ENCODE results near the gene STUB1.

Gene STUB1

DNA sequence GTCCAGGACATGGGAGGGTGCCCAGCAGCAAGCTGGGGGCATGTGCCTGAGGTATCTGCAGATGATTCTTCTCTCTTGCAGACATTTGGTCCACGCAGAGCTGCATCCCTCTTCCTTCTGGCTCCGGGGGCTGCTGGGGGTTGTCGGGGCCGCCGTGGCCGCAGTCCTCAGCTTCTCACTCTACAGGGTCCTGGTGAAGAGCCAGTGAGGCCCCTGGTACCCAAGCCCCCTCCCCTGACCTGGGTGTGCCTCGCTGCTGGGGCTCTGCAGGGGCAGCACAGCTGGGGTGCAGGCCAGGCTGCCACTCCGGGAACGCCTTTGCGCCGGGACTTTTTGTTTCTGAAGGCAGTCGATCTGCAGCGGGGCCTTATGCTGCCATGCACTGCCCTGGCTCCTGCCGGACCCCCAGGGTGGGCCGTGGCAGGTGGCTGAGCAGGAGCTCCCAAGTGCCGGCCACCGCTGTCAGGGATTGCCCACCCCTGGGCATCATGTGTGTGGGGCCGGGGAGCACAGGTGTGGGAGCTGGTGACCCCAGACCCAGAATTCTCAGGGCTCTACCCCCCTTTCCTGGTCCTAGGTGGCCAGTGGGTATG is 6.7 kb upstream of the STUB1 start:
- TF ChIP-seq FOXP2 (optimal IDR thresholded peaks at IDR 0.05; ENCODE audit: control extremely low read depth, extremely low read length, insufficient read depth) (no peak), POLR2AphosphoS5 (IDR thresholded peaks at IDR 0.05; ENCODE audit: borderline replicate concordance, low read depth, low read length) (no peak), EZH2 (IDR thresholded peaks at IDR 0.05) (no peak)
- Histone ChIP-seq H3K9me3 (ENCODE audit: low read depth, low read length) (no peaks in the 10 kb centered on the region), H3K4me3 (no peak overlapping the region), H3K36me3 (ENCODE audit: insufficient read depth, low read length) (peaks cover 49% of the 10 kb centered on the region; the same call in 1 of the 2 replicates), H3K27ac (0 out of 2 replicates have a peak overlapping the region, but pooled peaks have one; percentile 8), H3K9ac (ENCODE audit: insufficient read length) (no peak overlapping the region)
- DNase-seq (ENCODE audit: low read depth, low spot score): no peak

DNA sequence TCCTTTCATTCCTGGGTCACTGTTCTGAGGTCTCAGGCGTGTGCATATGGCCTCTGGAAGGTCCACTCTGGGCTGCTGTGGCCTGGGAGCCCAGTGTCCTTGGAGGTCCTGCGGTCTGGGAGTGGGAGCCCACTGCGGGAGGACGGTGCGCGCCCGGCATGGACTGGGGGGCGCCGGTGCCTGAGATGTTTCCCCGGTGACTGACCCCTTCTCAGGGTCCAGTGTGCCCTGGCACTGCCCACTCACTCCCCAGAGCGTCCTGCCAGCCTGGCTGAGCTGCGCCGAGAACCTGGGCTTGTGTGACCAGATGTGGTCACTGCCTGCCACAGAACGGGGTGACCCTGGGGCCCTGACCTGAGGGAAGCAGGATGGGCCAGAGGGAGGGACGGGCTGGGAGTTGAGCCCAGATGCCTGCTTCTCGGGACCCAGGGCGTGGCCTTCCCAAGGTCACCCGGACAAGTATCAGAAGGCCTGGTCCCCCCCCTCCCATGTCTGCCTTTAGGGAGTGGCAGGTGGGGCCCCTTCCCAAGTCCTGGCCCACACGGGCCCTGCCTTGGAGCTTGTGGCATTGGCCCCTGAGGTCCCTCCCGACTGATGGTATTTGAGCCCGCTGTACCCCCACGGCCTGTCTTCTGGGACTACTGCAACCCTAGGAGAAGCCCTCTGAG is 5.9 kb upstream of the STUB1 start:
- Histone ChIP-seq H3K27ac (0 out of 2 replicates have a peak overlapping the region, but pooled peaks have one; percentile 8), H3K9me3 (ENCODE audit: low read depth, low read length) (no peaks in the 10 kb centered on the region), H3K36me3 (ENCODE audit: insufficient read depth, low read length) (peaks cover 46% of the 10 kb centered on the region; the same call in 1 of the 2 replicates), H3K9ac (ENCODE audit: insufficient read length) (no peak overlapping the region), H3K4me3 (no peak overlapping the region)
- no peak for TF ChIP-seq FOXP2 (optimal IDR thresholded peaks at IDR 0.05; ENCODE audit: control extremely low read depth, extremely low read length, insufficient read depth)
- no peak; the same call in 1 of the 2 replicates for TF ChIP-seq POLR2AphosphoS5 (IDR thresholded peaks at IDR 0.05; ENCODE audit: borderline replicate concordance, low read depth, low read length)
- DNase-seq (ENCODE audit: low read depth, low spot score): no peak

DNA sequence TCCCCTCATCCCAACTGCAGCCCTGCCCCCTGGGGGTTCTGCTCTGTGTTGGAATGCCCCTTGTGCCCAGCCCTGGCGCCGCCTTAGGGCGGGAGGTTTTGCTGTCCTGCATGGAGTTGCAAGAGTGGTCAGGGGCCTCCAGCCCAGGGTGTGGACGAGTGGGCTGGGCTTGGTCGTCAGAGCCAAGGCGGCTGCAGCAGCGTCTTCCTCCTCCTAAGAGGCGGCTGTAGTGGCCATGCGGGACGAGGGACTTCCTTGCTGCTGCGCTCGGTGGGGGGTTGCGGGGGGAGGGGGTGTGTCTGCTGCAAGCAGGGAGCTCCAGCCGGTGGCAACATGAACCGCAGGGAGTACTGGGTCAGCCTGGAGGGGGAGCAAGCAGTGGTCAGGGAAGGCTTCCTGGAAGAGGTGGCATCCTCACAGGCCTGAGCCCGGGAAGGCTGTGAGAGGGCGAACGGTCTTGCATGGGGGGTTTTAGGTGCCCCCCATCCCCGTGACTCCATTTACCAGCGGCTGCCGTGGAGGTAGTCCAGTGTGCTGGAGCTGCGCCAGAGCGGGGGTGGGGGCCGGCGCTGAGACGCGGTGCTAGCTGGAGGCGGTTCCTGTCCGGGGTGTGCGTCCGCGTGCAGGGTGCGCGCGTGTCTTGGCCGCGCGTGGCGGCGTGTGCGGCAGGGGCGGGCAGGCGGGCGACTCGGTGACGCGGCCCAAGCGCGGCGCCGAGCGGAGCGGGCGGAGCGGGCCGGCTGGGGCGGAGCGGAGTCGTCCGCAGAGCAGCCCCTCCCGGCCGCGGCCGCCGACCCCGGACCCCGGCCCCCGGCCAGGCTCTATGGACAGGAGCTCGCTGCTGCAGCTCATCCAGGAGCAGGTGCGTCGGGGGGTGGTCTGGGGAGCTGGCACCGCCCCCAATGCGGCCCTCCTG is 5.0 kb upstream of the STUB1 start, which contains the start of gene RHBDL1:
RHBDL1 (plus strand) TSS at position 704 of the 916 bp plus-strand sequence; CDS start at position 824, 120 bp downstream.
- H3K9me3 ChIP-seq (ENCODE audit: low read depth, low read length): no peaks in the 10 kb centered on the region
- TF ChIP-seq POLR2AphosphoS5 (IDR thresholded peaks at IDR 0.05; ENCODE audit: borderline replicate concordance, low read depth, low read length) (no peak), EZH2 (IDR thresholded peaks at IDR 0.05) (no peak), FOXP2 (optimal IDR thresholded peaks at IDR 0.05; ENCODE audit: control extremely low read depth, extremely low read length, insufficient read depth) (no peak)
- H3K27ac ChIP-seq: no peak within 1 kb of the TSS
- peaks cover 37% of the 10 kb centered on the region; the same call in 1 of the 2 replicates for H3K36me3 ChIP-seq (ENCODE audit: insufficient read depth, low read length)
- H3K4me3 ChIP-seq: peak within 1 kb of the TSS; percentile 45; the same call in 1 of the 2 replicates
- no peak within 1 kb of the TSS for H3K9ac ChIP-seq (ENCODE audit: insufficient read length)
- no peak for DNase-seq (ENCODE audit: low read depth, low spot score)

DNA sequence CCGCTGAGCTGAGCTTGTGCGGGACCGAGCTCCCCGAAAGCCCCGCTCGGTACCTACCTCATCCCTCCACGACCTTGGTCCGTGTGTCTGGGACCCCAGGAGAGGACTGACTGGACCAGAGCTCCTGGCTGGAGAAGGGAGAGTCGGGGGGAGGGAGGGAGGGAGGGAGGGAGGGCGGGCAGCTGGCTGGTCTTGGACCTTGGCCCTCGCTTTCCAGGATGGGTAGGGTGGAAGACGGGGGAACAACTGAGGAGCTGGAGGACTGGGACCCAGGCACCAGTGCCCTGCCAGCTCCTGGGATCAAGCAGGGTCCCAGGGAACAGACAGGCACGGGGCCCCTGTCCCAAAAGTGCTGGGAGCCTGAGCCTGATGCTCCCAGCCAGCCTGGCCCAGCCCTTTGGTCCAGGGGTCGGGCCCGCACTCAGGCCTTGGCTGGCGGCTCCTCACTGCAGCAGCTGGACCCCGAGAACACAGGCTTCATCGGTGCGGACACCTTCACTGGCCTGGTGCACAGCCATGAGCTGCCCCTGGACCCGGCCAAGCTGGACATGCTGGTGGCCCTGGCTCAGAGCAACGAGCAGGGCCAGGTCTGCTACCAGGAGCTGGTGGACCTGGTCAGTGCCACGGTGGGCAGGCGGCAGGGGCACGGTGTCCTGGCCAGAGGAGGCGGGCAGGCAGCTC is 4.2 kb upstream of the STUB1 start:
- TF ChIP-seq POLR2AphosphoS5 (IDR thresholded peaks at IDR 0.05; ENCODE audit: borderline replicate concordance, low read depth, low read length) (no peak), FOXP2 (optimal IDR thresholded peaks at IDR 0.05; ENCODE audit: control extremely low read depth, extremely low read length, insufficient read depth) (no peak), EZH2 (IDR thresholded peaks at IDR 0.05) (no peak)
- no peak overlapping the region for H3K9ac ChIP-seq (ENCODE audit: insufficient read length)
- no peak overlapping the region for H3K4me3 ChIP-seq
- no peak for DNase-seq (ENCODE audit: low read depth, low spot score)
- no peaks in the 10 kb centered on the region for H3K9me3 ChIP-seq (ENCODE audit: low read depth, low read length)
- H3K36me3 ChIP-seq (ENCODE audit: insufficient read depth, low read length): peaks cover 29% of the 10 kb centered on the region; the same call in 1 of the 2 replicates
- H3K27ac ChIP-seq: no peak overlapping the region

DNA sequence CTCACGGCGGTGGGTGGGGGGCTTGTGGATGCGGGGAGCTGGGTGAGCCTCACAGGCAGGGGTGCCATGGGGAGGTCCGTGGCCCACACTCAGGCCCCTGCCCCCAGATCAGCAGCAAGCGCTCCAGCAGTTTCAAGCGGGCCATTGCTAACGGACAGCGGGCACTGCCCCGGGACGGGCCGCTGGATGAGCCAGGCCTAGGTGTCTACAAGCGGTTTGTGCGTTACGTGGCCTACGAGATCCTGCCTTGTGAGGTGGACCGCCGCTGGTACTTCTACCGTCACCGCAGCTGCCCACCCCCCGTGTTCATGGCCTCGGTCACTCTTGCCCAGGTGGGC is 3.7 kb upstream of the STUB1 start:
- Histone ChIP-seq H3K27ac (no peak overlapping the region), H3K4me3 (no peak overlapping the region), H3K36me3 (ENCODE audit: insufficient read depth, low read length) (peaks cover 27% of the 10 kb centered on the region; the same call in 1 of the 2 replicates), H3K9ac (ENCODE audit: insufficient read length) (no peak overlapping the region), H3K9me3 (ENCODE audit: low read depth, low read length) (no peaks in the 10 kb centered on the region)
- no peak for DNase-seq (ENCODE audit: low read depth, low spot score)
- TF ChIP-seq POLR2AphosphoS5 (IDR thresholded peaks at IDR 0.05; ENCODE audit: borderline replicate concordance, low read depth, low read length) (no peak), EZH2 (IDR thresholded peaks at IDR 0.05) (no peak), FOXP2 (optimal IDR thresholded peaks at IDR 0.05; ENCODE audit: control extremely low read depth, extremely low read length, insufficient read depth) (no peak)

DNA sequence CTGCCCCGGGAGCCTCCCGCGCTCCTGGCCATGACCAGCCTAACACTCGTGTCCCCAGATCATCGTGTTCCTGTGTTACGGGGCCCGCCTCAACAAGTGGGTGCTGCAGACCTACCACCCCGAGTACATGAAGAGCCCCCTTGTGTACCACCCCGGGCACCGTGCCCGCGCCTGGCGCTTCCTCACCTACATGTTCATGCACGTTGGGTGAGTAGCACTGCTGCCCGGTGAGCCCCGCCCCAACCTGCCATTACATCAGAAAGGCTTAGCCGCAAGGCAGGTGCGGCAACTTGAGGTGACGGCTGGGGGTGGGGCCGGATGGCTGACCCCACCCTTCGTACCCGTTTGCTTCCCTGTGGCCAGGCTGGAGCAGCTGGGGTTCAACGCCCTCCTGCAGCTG is 3.3 kb upstream of the STUB1 start:
- Histone ChIP-seq H3K36me3 (ENCODE audit: insufficient read depth, low read length) (peaks cover 29% of the 10 kb centered on the region), H3K27ac (no peak overlapping the region), H3K9ac (ENCODE audit: insufficient read length) (no peak overlapping the region), H3K9me3 (ENCODE audit: low read depth, low read length) (no peaks in the 10 kb centered on the region), H3K4me3 (no peak overlapping the region)
- TF ChIP-seq EZH2 (IDR thresholded peaks at IDR 0.05) (no peak), FOXP2 (optimal IDR thresholded peaks at IDR 0.05; ENCODE audit: control extremely low read depth, extremely low read length, insufficient read depth) (no peak), POLR2AphosphoS5 (IDR thresholded peaks at IDR 0.05; ENCODE audit: borderline replicate concordance, low read depth, low read length) (no peak)
- DNase-seq (ENCODE audit: low read depth, low spot score): no peak

DNA sequence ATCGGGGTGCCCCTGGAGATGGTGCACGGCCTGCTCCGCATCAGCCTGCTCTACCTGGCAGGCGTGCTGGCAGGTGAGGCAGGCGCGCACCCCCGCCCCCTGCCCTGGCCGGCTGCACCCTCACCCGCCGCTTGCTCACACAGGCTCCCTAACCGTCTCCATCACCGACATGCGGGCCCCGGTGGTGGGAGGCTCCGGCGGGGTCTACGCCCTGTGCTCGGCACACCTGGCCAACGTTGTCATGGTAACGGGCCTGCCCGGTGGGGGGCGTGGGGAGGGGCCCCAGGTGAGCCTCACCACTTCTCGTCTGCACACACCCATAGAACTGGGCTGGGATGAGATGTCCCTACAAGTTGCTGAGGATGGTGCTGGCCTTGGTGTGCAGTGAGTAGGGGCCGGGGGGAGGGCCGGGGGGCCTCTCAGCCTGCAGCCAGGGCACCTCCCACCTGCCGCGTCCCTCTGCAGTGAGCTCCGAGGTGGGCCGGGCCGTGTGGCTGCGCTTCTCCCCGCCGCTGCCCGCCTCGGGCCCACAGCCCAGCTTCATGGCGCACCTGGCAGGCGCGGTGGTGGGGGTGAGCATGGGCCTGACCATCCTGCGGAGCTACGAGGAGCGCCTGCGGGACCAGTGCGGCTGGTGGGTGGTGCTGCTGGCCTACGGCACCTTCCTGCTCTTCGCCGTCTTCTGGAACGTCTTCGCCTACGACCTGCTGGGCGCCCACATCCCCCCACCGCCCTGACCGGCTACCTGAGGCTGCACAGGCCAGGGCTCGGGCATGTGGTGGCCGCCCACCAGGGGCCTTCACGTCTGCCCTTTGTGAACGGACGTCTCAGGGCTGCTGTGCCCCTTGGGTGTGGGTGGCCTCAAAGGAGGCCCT is 2.7 kb upstream of the STUB1 start:
- TF ChIP-seq EZH2 (IDR thresholded peaks at IDR 0.05): no peak
- Histone ChIP-seq H3K9ac (ENCODE audit: insufficient read length) (no peak overlapping the region), H3K4me3 (no peak overlapping the region), H3K36me3 (ENCODE audit: insufficient read depth, low read length) (peaks cover 29% of the 10 kb centered on the region), H3K9me3 (ENCODE audit: low read depth, low read length) (no peaks in the 10 kb centered on the region), H3K27ac (no peak overlapping the region)
- DNase-seq (ENCODE audit: low read depth, low spot score): no peak

All from SK-N-MC (cell line).